ENCODE measurements around the gene ROBO3. TPM values are rescaled to one million over a fixed set of nuclear protein-coding genes. Genes with fewer than 3 reads are reported as not detected.

Gene ROBO3
- total RNA-seq, 6 experiments from 2014 or later, result 0.80 to 3.6 (median 1.8) TPM

- Histone ChIP-seq H3K9me3 (no peaks in the 10 kb centered on the region), H3K4me3 (no peak overlapping the region), H3K36me3 (no peaks in the 10 kb centered on the region), H3K27me3 (no peaks in the 10 kb centered on the region), H3K4me1 (no peaks in the 10 kb centered on the region), H3K27ac (no peak overlapping the region)
- ATAC-seq (no peak), DNase-seq (peak in 1 of 3 donors; percentile 11)
- no CpG with 5 or more reads among the region's 2 CpGs for WGBS (ENCODE audit: insufficient coverage, low coverage, low lambda C conversion rate, missing lambda C conversion rate)
- intact Hi-C loops (cut with DNase I), result no loop called here
- TF ChIP-seq POLR2A (IDR thresholded peaks at IDR 0.05) (no peak), CTCF (IDR thresholded peaks at IDR 0.05) (no peak)
Observed at GRCh38 chr11:124892146-124892545, 26.9 kb downstream of the ROBO3 start.

- H3K27me3 ChIP-seq, result no peaks in the 10 kb centered on the region
- TF ChIP-seq CTCF (IDR thresholded peaks at IDR 0.05), result no peak
- TF ChIP-seq POLR2A (IDR thresholded peaks at IDR 0.05), result no peak
- DNase-seq, result peak in 2 of 3 donors; percentile 41 to 52
- no peaks in the 10 kb centered on the region for H3K36me3 ChIP-seq
- H3K4me3 ChIP-seq, result no peak overlapping the region
- intact Hi-C loops (cut with DNase I), result no loop called here
- H3K9me3 ChIP-seq, result no peaks in the 10 kb centered on the region
- no peaks in the 10 kb centered on the region for H3K4me1 ChIP-seq
- peak; percentile 46 to 52 (median 50) for ATAC-seq
- no peak overlapping the region for H3K27ac ChIP-seq
- 70% methylated on average over 8 of the region's 9 CpGs for WGBS (ENCODE audit: insufficient coverage, low coverage, low lambda C conversion rate, missing lambda C conversion rate)
Observed at GRCh38 chr11:124892750-124893454, 27.7 kb downstream of the ROBO3 start.

GRCh38 chr11:124893781-124894401 is 28.7 kb downstream of the ROBO3 start:
- Histone ChIP-seq H3K36me3 (no peaks in the 10 kb centered on the region), H3K4me1 (no peaks in the 10 kb centered on the region), H3K27ac (no peak overlapping the region), H3K9me3 (no peaks in the 10 kb centered on the region), H3K4me3 (no peak overlapping the region), H3K27me3 (no peaks in the 10 kb centered on the region)
- ATAC-seq (no peak), DNase-seq (no peak)
- intact Hi-C loops (cut with DNase I), result no loop called here
- TF ChIP-seq CTCF (IDR thresholded peaks at IDR 0.05), result no peak
- no peak for TF ChIP-seq POLR2A (IDR thresholded peaks at IDR 0.05)
- WGBS (ENCODE audit: insufficient coverage, low coverage, low lambda C conversion rate, missing lambda C conversion rate), result 0% methylated on average over 1 of the region's 14 CpGs

GRCh38 chr11:124894606-124895430 is 29.6 kb downstream of the ROBO3 start:
- Histone ChIP-seq H3K27me3 (no peaks in the 10 kb centered on the region), H3K27ac (no peak overlapping the region), H3K9me3 (no peaks in the 10 kb centered on the region), H3K4me1 (no peaks in the 10 kb centered on the region), H3K4me3 (no peak overlapping the region), H3K36me3 (no peaks in the 10 kb centered on the region)
- 62% methylated on average over 4 of the region's 4 CpGs for WGBS (ENCODE audit: insufficient coverage, low coverage, low lambda C conversion rate, missing lambda C conversion rate)
- intact Hi-C loops (cut with DNase I), result no loop called here
- DNase-seq (no peak), ATAC-seq (no peak)
- no peak for TF ChIP-seq POLR2A (IDR thresholded peaks at IDR 0.05)
- no peak for TF ChIP-seq CTCF (IDR thresholded peaks at IDR 0.05)
